NCI-H1105 (cell line): ENCODE measurements around the gene VN1R2.
"Not testable (repeated sequence)": the region's sequence is repeated elsewhere in the genome, so short reads cannot be mapped to it uniquely, and the experiment has no call there.

Source experiments
- DNase-seq: peaks from one replicate; lab custom pipeline; 2025; lab: John Stamatoyannopoulos, UW

VN1R2 gene, protein sequence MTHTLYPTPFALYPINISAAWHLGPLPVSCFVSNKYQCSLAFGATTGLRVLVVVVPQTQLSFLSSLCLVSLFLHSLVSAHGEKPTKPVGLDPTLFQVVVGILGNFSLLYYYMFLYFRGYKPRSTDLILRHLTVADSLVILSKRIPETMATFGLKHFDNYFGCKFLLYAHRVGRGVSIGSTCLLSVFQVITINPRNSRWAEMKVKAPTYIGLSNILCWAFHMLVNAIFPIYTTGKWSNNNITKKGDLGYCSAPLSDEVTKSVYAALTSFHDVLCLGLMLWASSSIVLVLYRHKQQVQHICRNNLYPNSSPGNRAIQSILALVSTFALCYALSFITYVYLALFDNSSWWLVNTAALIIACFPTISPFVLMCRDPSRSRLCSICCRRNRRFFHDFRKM

GRCh38 chr19:53257715-53258342 lies at the start of gene VN1R2:
VN1R2 (plus strand) TSS chr19:53258292; CDS start chr19:53258376, 84 bp downstream.
- DNase-seq: not testable (repeated sequence)

DNA sequence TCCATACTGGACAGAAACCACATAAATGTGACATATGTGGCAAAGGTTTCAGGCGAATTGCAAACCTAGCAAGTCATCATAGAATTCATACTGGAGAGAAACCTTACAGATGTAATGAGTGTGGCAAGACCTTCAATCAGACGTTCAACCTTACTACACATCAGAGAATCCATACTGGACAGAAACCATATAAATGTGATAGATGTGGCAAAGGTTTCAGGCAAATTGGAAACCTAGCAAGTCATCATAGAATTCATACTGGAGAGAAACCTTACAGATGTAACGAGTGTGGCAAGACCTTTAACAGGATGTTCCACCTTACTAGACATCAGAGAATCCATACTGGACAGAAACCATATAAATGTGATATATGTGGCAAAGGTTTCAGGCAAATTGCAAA lies 46.5 kb upstream of the VN1R2 start:
- DNase-seq: not testable (repeated sequence)

DNA sequence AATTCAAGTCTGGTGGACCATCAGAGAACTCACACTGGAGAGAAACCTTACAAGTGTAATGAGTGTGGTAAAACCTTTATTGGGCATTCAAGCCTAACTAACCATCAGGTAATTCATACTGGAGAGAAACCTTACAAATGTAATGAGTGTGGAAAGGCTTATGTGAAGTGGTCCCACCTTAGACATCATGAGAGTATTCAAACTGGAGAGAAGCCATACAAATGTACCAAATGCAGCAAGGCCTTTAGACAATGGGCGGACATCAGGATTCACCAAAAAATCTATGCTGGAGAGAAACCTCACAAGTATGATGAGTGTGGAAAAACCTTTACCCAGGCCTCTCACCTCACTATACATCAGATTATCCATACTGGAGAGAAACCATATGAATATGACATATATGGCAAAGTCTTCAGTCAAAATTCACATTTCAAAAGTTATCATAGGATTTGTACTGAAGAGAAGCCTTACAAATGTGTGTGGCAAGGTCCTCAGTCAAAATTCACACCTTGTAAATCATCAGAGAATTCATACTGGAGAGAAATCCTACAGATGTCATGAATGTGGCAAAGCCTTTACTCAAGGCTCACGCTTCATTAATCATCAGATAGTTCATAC lies 45.3 kb upstream of the VN1R2 start:
- no peak for DNase-seq

- not testable (repeated sequence) for DNase-seq
Measured at GRCh38 chr19:53222716-53223115, 35.4 kb upstream of the VN1R2 start.

- DNase-seq: no peak
Measured at GRCh38 chr19:53224606-53225005, 33.5 kb upstream of the VN1R2 start.

DNA sequence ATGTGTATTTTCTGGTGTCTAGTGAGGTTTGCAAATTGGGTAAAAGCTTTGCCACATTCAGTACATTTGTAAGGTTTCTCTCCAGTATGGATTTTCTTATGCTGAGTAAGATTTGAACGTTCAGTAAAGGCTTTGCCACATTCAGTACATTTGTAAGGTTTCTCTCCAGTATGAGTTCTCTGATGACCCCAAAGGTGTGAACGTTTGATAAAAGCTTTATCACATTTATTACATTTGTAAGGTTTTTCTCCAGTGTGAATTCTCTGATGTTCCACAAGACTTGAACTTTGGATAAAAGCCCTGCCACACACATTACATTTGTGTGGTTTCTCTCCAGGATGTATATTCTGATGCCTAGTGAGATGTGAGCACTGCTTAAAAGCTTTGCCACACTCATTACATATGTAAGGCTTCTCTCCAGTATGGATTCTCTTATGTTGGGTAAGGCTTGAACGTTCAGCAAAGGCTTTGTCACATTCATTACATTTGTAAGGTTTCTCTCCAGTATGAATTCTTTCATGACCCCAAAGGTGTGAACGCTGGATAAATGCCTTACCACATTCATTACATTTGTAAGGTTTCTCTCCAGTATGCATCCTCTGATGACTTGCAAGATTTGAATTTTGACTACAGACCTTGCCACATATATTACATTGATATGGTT lies 20.8 kb upstream of the VN1R2 start:
- no peak for DNase-seq

- no peak for DNase-seq
Measured at GRCh38 chr19:53246498-53246897, 11.6 kb upstream of the VN1R2 start.

DNA sequence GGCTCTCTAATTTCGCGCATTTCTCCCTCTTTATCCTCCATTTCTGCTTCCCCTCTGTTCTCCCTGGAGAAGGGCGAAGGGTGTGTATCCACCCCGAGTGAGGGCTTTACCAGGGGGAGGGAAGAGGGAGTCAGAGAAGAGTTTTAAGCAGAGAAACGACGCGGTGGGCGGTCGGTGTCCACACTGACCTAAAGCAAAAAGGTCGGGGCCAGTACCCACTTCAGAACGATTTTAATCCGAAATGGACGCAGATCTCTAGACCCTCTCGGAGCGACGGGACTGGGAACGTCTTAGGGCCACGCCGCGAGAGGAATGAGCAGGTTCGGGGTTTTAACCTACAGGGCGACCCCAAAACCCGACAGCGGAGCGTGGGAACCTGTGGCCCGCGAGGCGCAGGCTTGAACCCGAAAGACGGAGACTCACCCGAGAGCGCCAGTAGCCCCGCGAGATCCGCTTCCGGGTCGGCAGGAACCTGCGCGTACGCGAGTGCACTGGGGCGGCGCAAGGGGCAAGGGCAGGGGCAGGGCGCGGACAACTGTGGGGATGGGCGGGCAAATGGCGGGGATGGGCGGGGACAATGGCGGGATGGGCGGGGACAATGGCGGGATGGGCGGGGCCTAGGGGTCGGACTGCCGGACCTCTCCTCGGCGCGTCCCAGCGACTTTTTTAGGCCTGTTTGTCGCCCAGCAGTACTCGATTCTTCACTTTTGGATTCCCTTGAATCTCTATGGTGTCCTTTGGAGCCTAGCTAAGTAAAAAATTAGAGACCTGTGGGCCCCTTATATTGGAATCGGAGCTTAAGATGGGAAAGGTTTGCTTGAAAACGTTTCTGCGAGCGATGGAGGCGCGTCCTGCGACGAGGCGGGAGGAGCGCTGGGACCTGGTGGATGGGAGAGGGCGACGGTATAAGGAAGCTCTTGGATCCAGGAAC lies 3.4 kb upstream of the VN1R2 start, which contains the start of gene ZNF677:
TSS of gene ZNF677 (minus strand) at position 463 of the 931 bp plus-strand sequence. CDS start 3,323 bp downstream, outside the sequence.
- DNase-seq: no peak

- DNase-seq: not testable (repeated sequence)
Measured at GRCh38 chr19:53267623-53268022, 9.5 kb downstream of the VN1R2 start, which contains the start of gene VN1R4. VN1R4 (minus strand) TSS chr19:53267723; CDS start chr19:53267665, 58 bp downstream.

DNA sequence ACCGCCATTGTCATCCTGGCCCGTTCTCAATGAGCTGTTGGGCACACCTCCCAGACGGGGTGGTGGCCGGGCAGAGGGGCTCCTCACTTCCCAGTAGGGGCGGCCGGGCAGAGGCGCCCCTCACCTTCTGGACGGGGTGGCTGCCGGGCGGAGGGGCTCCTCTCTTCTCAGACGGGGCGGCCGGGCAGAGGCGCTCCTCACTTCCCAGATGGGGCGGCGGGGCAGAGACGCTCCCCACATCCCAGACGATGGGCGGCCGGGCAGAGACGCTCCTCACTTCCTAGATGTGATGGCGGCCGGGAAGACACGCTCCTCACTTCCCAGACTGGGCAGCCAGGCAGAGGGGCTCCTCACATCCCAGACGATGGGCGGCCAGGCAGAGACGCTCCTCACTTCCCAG lies 11.8 kb downstream of the VN1R2 start:
- DNase-seq: not testable (repeated sequence)

DNA sequence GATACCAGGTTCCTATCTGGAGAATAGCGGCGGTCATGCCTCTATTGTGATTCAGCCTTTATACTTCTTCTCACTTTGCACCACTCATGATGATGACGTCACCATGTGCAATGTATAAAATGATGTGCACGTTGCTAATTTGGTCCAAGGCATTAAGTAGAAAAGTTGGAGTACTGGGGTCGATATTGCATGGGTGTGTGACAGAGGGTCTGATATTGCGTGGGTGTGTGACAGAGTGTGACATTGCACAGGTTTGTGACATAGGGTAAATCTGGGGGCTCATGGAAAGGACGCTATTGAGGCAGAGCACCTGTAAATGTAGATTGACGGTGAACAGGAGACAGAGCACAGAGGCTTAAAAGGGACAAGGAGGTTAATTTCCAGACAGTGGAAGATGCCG lies 14.0 kb downstream of the VN1R2 start:
- DNase-seq: no peak

DNA sequence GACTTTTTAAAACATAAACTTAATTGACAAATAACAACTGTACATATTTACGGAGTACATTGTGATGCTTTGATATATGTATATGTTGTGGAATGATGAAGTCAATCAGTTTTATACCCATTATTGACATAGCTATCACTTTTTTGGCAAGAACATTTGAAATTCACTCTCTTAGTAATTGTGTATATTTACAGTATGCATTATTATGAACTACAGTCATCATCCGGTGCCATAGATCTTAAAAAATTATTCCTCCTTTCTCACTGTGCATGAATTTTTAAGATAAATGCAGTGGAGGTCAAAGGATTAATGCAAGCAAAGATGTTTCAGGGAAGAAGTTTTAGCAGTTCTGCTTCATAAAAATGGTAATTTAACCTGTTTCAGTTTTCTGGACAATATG lies 17.4 kb downstream of the VN1R2 start:
- no peak for DNase-seq

DNA sequence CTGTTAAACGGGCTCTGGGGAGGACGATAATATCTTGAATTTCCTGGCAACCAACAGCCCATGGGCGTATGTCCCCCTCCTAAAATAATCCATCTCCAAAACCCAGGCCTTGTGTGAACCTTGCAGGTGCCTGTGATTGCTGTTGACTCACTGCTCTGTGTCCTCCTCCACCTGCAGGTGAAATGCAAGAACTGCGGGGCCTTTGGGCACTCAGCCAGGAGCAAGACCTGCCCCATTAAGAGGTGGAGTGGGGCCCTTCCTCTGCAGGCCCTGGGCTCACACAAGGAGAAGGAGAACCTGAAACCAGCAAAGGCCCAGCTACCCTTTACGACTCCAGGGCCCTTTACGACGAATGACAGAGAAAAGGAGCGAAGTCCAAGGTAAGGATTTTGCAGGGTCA lies 23.9 kb downstream of the VN1R2 start:
- not testable (repeated sequence) for DNase-seq

DNA sequence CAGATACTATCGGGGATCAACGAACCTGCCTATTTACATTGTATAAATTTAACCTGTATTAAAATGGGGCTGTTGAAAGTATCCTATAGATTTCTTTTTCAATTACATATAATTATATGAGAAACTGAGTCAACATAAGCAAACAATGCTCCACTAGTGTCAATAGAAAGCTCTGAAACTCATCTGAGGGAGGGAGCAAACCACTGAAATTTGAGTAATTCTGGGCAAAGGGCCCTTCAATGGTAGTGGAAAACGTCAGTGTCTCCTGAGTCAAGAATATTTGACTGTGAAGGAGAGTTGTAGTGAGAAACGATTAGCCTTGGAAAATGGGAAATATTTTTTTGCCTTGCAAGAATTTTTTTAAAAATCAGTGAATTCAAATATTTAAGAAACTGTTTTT lies 27.0 kb downstream of the VN1R2 start:
- DNase-seq: no peak

- no peak for DNase-seq
Measured at GRCh38 chr19:53290758-53291549, 32.9 kb downstream of the VN1R2 start.

- DNase-seq: no peak
Measured at GRCh38 chr19:53294786-53295441, 36.8 kb downstream of the VN1R2 start.

DNA sequence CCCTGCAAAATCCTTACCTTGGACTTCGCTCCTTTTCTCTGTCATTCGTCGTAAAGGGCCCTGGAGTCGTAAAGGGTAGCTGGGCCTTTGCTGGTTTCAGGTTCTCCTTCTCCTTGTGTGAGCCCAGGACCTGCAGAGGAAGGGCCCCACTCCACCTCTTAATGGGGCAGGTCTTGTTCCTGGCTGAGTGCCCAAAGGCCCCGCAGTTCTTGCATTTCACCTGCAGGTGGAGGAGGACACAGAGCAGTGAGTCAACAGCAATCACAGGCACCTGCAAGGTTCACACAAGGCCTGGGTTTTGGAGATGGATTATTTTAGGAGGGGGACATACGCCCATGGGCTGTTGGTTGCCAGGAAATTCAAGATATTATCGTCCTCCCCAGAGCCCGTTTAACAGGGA lies 43.2 kb downstream of the VN1R2 start:
- not testable (repeated sequence) for DNase-seq

- DNase-seq: no peak
Measured at GRCh38 chr19:53308339-53308811, 50.3 kb downstream of the VN1R2 start.
